Ishikawa (cell line): Measurements from ENCODE around the gene GPC6.

ENCODE experiments used
- EGR1 ChIP-seq: IDR thresholded peaks from 2 replicates; pipeline ENCODE4 v1.6.1; 2012
- EP300 ChIP-seq: IDR thresholded peaks from 2 replicates; pipeline ENCODE4 v1.6.1; 2012; ENCODE audit warnings: borderline replicate concordance
- FOXM1 ChIP-seq: IDR thresholded peaks from 2 replicates; pipeline ENCODE4 v1.6.1; 2012; ENCODE audit warnings: low read depth, borderline replicate concordance
- NFIC ChIP-seq: IDR thresholded peaks from 2 replicates; pipeline ENCODE4 v1.6.1; 2012
- TAF1 ChIP-seq: IDR thresholded peaks from 2 replicates; pipeline ENCODE4 v1.6.1; 2012; ENCODE audit warnings: low read depth, mild to moderate bottlenecking
- ZBTB7A ChIP-seq: IDR thresholded peaks from 2 replicates; pipeline ENCODE4 v1.6.1; 2012; ENCODE audit warnings: low read depth
- TF ChIP-seq, protein P1 (sequence below): IDR thresholded peaks from 2 replicates; pipeline ENCODE4 v1.6.1; 2012; ENCODE audit warnings: low read depth, mild to moderate bottlenecking

DNA sequence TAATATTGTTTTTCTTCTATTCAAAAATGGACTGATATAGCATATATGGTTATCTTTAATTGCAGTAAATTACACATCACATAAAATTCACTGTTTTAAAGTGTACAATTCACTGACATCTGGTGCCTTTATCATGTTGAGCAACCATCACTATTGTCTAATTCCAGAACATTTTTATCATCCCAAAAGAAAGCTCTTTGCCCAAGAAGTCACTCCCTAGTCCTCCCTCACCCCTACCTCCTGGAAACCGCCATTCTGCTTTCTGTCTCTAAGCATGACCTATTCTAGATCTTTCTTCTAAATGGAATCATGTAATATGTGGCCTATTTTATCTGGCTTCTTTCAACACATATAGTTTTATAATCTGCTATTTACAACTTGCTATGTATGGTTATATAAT lies 727.2 kb downstream of the GPC6 start:
- TF ChIP-seq EP300 (no peak), ZBTB7A (no peak), NFIC (no peak), EGR1 (no peak), FOXM1 (no peak), TAF1 (no peak)
- TF ChIP-seq, protein P1, sequence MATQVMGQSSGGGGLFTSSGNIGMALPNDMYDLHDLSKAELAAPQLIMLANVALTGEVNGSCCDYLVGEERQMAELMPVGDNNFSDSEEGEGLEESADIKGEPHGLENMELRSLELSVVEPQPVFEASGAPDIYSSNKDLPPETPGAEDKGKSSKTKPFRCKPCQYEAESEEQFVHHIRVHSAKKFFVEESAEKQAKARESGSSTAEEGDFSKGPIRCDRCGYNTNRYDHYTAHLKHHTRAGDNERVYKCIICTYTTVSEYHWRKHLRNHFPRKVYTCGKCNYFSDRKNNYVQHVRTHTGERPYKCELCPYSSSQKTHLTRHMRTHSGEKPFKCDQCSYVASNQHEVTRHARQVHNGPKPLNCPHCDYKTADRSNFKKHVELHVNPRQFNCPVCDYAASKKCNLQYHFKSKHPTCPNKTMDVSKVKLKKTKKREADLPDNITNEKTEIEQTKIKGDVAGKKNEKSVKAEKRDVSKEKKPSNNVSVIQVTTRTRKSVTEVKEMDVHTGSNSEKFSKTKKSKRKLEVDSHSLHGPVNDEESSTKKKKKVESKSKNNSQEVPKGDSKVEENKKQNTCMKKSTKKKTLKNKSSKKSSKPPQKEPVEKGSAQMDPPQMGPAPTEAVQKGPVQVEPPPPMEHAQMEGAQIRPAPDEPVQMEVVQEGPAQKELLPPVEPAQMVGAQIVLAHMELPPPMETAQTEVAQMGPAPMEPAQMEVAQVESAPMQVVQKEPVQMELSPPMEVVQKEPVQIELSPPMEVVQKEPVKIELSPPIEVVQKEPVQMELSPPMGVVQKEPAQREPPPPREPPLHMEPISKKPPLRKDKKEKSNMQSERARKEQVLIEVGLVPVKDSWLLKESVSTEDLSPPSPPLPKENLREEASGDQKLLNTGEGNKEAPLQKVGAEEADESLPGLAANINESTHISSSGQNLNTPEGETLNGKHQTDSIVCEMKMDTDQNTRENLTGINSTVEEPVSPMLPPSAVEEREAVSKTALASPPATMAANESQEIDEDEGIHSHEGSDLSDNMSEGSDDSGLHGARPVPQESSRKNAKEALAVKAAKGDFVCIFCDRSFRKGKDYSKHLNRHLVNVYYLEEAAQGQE: no peak
